Glomerular visceral epithelial cell (primary cell): ENCODE measurements around the gene RILPL2.
"Not testable (repeated sequence)": the region's sequence is repeated elsewhere in the genome, so short reads cannot be mapped to it uniquely, and the experiment has no call there.

ENCODE experiments used
- DNase-seq: peaks from one replicate; pipeline ENCODE4 v3.0.0-alpha.2; 2016; ENCODE audit errors: extremely low spot score

Gene RILPL2

DNA sequence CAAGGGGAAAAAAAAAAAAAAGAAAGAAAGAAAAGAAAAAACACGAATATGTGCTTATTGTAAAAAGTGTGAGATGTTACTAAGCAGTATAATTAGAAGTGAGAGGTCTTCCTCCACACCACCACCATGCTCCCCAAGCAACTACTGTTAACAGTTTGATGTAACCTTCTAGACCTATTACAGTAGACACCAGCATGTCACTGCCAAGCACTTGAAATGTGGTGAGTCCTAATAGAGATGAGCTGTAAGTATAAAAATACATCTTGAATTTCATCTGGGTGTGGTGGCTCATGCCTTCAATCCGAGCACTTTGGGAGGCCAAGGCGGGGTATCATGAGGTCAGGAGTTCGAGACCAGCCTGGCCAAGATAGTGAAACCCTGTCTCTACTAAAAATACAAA lies 13.4 kb upstream of the RILPL2 start:
- DNase-seq = no peak

DNA sequence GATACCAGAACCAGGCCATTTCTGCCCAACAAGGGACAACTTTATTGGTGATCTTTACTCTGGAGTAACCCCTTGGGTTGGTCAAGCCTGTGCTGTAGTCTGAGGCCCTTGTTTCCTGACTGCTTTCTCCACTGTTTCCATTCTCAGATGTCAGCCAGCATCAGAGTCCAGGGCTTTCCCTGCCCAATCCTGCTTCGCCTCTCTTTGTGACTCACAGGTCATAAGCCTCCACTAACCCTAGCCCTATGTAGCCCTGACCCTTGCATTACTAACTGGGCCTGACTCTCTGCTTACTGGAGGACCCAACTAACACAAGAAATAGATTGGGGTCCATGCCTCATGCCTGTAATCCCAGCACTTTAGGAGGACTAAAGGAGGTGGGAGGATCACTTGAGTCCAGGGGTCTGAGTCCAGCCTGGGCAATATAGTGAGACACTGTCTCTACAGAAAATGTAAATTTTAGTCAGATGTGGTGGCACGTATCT lies 12.8 kb upstream of the RILPL2 start:
- DNase-seq = no peak

DNA sequence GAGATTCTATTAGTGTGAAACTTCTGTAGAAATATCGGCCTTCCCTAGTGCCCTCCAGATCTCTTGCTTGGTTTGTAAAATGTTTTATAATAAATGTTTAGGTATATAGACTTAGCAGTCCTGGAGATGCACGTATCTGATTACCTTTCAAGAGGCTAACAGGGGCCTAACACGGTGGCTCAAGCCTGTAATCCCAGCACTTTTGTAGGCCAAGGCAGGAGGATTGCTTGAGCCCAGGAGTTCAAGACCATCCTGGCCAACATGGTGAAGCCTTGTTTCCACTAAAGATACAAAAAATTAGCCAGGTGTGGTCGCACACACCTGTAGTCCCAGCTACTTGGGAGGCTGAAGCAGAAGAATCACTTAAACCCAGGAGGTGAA lies 9.8 kb upstream of the RILPL2 start:
- no peak for DNase-seq

DNA sequence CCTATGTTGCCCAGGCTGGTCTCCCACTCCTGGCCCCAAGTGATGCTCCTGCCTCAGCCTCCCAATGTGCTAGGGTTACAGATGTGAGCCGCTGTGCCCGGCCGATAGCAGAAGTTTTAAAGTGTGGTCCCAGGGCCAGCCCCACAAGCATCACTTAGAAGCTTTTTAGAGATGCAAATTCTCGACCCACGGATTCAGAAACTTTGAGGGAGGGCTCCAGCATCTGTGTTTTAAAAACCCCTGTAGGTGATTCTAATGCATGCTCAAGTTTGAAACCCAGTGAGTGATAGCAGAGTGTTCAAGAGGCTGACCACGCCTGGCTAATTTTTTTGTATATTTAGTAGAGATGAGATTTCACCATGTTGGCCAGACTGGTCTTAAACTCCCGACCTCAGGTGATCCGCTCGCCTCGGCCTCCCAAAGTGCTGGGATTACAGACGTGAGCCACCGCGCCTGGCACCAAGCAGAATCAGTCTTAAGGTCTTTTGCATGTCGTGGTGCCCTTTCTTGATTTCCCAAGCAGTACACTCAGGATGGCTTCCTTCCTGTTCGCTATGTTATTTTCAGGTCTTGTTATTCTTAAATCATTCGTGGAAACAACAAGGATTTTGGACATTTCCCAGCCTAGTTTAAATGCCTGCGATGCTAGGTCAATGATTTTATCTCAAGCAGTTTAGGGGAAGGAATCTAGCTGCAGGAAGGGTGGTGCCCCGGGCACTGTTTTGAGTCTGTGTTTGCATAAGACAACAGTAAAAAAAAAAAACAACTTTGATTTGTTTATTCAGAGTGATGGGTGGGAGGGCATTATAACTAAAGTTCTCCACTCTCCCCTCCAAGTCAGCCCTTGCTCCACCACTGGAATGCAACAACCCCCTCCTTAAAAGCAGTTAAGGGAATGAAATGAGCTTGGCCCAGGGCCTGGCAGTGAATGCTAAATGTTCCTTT lies 9.2 kb upstream of the RILPL2 start:
- DNase-seq = no peak

DNA sequence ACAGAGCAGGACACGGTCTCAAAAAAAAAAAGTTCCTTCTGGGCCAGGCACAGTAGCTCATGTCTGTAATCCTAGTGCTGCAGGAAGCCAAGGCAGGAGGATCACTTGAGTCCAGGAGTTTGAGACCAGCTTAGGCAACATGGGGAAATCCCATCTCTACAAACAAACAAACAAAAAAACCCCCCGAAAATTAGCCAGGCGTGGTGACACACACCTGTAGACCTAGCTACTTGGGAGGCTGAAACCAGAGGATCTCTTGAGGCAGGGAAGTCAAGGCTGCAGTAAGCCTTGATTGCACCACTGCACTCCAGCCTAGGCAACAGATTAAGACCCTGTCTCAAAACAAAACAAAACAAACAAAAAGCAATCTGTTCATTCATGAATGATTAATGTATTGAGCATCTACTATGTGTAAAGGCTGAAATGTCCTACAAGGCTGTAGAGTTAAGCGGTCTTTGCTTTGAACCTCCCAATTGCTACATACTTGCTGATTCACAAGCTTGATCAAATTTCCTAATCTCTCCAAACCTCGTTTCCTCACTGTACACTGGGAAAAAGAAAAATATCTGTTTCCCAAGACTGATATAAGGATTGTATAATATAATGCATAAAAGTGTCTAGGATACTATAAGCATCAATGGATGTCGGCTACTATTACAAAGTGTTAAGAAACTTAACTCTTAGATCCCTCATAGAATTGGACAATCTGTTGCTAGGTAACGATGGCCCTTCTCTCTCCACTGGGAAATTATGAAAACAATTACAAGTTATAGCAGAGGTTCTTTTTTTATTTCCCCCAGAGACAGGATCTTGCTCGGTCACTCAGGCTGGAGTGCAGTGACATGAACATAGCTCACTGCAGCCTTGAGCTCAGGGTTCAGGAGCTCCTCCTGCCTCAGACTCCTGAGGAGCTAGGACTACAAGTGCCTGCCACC lies 7.9 kb upstream of the RILPL2 start:
- DNase-seq = no peak

DNA sequence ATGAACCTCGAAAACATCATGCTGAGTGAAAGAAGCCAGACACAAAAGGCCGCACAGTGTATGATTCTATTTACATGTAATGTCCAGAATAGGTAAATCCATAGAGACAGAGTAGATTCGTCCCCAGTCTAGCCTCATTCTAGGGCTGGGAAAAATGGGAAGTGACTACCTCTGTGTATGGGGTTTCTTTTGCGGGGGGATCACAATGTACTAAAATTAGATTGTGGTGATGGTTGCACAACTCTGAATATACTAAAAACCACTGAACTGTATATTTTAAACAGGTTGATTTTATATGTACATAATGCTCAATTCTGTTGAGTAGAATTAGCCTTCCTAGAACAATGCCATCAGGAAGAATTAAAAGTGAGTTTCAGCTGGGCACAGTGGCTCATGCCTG lies 6.3 kb upstream of the RILPL2 start:
- DNase-seq = no peak

DNA sequence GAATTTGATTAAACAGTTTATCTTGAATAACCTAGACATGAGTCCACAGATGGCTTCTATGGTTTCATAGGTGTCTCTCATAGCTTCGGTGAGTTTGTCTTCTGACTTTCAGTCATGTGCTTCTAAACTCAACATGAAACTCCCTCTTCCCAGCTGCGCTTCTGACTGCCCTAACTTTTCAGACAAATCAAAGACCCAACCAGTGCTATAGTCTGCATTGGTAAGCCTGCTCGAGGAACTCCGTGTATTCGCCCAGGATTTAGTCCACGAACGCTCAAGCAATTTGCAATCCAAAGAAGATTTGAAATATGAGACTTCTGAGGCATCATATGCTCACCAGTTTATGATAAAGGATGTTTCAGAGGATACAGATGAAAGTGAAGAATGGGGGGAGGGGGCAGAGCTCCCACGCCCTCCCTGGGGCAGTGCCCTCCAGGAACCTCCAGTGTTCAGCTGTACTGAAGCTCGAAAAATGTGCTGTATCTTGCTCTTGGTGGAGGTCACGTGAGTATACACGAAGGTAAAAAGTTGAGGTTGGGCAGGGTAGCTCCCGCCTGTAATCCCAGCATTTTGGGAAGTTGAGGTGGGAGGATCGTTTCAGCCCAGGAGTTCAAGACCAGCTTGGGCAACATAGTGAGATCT lies 5.2 kb upstream of the RILPL2 start:
- no peak for DNase-seq

DNA sequence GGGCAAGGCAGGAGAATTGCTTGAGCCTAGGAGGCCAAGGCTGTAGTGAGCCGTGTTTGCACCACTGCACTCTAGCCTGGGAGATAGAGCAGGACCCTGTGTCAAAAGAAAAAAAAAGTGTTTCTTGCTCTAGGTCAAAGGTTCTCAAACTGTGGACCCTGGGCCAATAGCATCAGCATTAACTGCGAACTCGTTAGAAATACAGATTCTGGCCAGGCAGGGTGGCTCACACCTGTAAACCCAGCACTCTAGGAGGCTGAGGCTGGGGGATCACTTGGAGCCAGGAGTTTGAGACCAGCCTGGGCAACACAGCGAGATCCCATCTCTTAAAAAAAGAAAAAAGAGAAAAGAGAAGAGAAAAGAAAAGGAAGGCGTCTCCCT lies 858 bp downstream of the RILPL2 start:
- DNase-seq = no peak

DNA sequence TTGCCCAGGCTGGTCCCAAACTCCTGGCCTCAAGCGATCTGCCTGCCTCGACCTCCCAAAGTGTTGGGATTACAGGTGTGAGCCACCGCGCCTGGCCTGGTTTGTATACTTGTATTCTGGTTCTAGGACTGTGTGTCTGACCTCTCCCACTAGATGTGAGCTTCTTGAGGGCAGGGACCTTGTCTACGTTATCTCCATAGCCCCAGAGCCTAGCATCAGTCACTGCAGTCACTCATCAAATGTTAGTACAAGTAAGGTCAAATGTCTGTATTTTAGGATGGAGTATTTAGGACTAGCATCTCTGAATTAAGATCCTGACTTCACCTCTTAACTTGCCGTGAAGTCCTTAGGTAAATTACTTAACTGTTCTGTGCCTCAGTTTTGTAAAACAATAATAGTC lies 2.9 kb downstream of the RILPL2 start:
- no peak for DNase-seq

DNA sequence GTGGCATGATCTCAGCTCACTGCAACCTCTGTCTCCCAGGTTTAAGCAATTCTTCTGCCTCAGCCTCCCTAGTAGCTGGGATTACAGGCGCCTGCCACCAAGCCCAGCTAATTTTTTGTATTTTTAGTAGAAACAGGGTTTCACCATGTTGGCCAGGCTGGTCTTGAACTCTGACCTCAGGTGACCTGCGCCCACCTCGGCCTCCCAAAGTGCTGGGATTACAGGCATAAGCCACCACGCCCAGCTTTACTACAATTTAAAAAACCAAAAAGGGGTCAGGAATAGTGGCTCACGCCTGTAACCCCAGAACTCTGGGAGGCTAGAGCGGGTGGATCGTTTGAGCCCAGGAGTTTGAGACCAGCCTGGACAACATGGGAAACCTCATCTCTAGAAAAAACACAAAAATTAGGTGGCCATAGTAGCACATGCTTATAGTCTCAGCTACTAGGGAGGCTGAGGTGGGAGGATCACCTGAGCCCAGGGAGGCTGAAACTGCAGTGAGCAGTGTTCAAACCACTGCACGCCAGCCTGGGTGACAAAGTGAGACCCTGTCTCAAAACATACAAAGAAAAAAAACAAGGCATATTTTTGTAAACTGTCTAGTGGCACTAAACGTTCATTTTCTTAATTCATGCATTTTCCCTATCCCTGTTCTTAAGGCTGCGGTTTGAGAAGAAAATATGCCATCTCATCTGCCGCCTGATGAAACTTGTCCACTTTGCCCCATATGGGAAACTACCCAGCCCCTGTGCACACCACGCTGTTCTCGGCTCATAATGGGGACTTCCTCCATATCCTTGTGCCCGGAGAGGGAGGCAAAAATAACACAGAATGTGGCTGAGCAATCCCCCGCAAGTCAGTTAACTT lies 4.3 kb downstream of the RILPL2 start:
- DNase-seq = peak; percentile 23

DNA sequence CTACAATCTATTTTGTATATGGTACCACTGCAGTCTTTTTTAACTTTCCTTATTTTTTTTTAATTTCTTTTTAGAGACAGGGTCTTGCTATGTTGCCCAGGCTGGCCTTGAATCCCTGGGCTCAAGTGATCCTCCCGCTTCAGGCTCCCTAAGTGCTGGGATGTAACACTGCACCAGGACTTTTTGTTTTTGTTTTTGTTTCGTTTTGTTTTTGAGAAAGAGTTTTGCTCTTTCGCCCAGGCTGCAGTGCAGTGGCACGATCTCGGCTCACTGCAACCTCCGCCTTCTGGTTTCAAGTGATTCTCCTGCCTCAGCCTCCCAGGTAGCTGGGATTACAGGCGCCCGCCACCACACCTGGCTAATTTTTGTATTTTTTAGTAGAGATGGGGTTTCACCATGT lies 7.4 kb downstream of the RILPL2 start:
- not testable (repeated sequence) for DNase-seq

DNA sequence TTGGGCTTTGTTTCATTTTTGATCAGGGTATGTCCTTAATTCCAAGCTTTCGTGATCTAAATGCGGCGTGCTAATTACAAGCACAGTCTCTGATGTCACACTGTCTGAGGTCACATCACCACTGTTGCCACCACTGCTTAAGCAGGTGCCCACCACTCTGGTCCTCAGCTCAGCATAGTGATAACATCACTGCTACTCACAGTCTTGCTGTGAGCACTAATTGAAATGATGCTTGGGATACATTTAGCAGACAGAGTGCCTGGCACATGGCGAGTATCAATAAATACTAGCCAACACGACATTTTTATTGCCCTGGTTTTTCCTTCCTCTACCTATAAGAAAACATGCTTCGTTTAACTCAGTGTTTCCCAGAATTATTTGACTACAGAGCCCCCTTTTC lies 7.9 kb downstream of the RILPL2 start:
- DNase-seq = no peak

DNA sequence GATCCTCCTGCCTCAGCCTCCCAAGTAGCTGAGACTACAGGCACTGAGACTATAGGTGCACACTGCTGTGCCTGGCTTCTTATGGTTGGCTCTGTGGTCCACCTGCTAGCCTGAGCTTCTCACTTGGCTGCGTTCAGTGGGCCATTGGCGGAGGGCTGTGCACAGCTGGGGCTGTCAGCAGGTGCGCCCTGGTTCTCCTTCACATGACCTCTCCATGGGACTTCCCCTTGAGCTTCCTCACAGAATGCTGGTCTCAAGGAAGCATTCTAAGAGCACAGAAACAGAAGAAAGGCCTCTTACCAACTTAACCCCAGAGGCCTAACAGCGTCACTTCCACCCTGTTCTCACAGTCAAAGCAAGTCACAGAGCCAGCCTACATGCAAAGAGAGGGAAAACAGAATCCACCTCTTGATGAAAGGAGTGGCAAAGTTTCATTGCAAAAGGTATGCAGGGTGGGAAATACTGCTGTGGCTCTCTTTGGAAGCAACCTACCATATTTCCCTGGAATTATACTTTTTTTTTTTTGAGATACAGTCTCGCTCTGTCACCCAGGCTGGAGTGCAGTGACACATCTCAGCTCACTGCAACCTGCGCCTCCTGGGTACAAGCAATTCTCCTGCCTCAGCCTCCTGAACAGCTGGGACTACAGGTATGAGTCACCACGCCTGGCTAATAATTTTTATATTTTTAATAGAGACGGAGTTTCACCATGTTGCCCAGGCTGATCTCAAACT lies 9.3 kb downstream of the RILPL2 start:
- DNase-seq = no peak

DNA sequence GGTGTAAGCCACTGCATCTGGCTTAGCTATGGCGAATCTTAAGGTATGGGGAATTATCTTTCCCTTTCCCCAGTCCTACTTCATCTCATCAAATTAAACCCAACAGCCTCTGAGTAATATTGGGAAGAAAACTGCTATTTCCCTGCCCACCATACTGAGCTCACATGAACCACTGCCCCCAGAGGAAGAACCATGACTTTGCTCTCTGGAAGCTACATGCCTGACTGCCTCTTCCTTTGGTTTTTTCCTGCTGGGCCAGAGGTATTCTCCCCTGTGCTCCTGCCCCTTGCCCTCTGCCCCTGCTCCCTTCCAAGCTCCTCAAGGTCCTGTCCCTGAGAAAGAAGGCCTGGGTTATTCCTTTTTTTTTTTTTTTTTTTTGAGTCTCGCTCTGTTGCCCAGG lies 15.2 kb downstream of the RILPL2 start:
- DNase-seq = no peak

DNA sequence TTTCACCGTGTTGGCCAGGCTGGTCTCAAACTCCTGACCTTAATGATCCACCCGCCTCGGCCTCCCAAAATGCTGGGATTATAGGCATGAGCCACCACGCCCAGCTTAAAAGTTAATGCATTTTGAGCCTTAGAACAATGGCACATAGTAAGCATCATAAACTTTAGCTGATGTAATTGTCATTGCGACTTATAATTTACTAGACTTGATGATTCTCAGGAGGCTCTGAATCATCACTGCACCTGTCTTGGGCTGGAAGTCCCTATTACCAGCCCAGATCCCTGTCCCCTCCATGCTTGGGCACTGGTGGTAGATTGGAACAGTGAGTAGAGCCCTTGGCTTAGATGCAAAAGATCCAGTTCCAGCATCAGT lies 26.5 kb downstream of the RILPL2 start:
- no peak for DNase-seq

DNA sequence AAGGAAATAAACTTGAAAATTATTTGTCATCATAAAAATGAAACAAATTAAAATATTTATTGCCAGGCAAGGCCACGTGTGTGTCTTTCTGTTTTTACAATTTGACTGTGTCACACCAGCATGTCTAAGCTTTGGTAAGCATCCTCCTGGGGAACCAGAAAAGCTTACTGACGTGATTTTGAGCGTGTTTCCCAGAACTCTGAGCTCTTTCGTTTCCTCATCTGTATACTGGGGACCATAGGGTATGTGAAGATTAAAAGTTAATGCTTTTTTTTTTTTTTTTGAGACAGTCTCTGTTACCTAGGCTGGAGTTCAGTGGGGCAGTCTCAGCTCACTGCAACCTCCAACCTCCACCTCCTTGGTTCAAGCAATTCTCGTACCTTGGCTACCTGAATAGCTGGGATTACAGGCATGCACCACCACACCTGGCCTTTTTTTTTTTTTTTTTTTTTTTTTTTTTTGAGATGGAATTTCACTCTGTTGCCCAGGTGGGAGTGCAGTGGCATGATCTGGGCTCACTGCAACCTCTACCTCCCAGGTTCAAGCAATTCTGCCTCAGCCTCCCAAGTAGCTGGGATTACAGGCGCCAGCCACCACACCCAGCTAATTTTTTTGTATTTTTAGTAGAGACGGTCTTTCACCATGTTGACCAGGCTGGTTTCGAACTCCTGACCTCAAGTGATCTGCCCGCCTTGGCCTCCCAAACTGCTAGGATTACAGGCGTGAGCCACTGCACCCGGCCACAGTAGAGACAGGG lies 27.0 kb downstream of the RILPL2 start:
- DNase-seq = not testable (repeated sequence)

DNA sequence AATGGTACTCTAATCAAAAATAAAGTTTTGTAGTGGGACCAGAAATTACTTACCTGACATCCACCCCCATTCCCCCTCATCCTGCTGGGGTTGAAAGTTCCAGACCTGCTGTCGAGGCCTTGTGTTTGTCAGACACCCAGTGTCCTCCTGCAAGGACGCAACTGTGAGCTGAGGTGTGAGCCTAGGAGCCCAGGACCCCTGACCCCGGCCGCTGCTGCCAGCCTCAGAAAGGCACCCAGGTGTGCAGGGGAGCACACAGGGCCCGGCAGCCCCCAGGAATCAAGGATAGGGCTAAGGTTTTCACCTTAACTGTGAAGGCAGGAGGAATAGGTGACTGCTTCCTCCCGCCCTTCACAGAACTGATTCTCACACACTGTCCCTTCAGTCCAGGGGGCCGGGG lies 27.9 kb downstream of the RILPL2 start:
- DNase-seq = not testable (repeated sequence)

DNA sequence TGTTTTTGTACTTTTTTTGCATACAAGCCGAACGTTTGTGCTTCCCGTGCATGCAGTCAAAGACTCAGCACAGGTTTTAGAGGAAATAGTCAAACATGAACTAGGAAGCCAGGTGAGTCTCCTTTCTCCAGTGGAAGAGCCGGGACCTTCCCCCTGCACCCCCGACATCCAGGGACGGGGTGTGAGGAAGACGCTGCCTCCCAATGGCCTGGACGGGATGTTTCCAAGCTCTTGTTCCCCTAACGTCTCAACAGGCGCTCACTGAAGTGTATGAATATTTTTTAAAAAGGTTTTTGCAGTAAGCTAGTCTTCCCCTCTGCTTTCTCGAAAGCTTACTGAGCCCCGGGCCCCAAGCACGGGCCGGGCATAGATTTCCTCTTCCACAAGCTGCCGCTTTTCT lies 28.6 kb downstream of the RILPL2 start:
- not testable (repeated sequence) for DNase-seq

DNA sequence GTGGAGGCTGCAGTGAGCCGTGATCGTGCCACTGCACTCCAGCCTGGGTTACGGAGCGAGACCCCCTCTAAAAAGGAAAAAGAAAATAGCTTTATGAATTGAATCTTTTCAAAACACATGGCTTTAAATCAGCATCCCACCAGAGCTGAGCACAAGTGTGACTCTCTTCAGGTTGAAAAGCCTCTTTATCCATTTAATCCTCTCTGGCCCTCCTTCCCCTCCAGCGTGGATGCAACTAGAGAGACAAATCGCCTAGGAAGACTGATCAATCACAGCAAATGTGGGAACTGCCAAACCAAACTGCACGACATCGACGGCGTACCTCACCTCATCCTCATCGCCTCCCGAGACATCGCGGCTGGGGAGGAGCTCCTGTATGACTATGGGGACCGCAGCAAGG lies 29.2 kb downstream of the RILPL2 start:
- not testable (repeated sequence) for DNase-seq

DNA sequence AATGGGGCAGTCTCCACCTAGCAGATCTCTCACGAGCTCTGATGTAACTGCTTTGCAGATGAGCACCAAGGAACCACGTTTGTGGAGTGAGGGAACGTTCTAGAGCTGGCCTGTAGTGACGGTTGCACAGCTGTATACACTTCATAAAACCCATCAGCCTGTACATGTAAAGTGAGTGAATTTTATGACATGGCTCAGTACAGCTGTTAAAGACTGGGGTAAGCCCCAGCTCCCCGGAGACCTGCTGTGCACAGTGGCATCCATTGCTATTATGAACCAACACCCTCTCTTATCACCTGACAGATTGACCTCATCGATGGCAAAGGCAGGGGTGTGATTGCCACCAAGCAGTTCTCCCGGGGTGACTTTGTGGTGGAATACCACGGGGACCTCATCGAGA lies 31.9 kb downstream of the RILPL2 start:
- DNase-seq = no peak
